Adrenal gland (tissue), 5 donors: ENCODE data around the gene NABP1.

Experiments
- POLR2A ChIP-seq, 2 donors: fragments of 450-650 bp; IDR thresholded peaks; one replicate each; pipeline ENCODE4 v1.6.1; 2017; ENCODE audit warnings: antibody characterized with exemption in 2 of 2, mild to moderate bottlenecking in 2 of 2, moderate library complexity in 1 of 2
- TF ChIP-seq, protein P1 (sequence below), 6 experiments: fragments of 450-650 bp in 4 of 6; fragments of 200-600 bp in 2 of 6; sonication (generic) in 1 of 6; IDR thresholded peaks; 1 replicate in 5 of 6; 2 replicates in 1 of 6; pipeline versions ENCODE4 v1.5.1 to v1.8.0; 2016 to 2021; ENCODE audit warnings: antibody characterized with exemption in 6 of 6, mild to moderate bottlenecking in 2 of 6, moderate library complexity in 1 of 6
- donor health status: DM: no; HTN: no; CAD: no.

- no peak for TF ChIP-seq POLR2A (IDR thresholded peaks at IDR 0.05)
- TF ChIP-seq, protein P1, sequence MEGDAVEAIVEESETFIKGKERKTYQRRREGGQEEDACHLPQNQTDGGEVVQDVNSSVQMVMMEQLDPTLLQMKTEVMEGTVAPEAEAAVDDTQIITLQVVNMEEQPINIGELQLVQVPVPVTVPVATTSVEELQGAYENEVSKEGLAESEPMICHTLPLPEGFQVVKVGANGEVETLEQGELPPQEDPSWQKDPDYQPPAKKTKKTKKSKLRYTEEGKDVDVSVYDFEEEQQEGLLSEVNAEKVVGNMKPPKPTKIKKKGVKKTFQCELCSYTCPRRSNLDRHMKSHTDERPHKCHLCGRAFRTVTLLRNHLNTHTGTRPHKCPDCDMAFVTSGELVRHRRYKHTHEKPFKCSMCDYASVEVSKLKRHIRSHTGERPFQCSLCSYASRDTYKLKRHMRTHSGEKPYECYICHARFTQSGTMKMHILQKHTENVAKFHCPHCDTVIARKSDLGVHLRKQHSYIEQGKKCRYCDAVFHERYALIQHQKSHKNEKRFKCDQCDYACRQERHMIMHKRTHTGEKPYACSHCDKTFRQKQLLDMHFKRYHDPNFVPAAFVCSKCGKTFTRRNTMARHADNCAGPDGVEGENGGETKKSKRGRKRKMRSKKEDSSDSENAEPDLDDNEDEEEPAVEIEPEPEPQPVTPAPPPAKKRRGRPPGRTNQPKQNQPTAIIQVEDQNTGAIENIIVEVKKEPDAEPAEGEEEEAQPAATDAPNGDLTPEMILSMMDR (IDR thresholded peaks at IDR 0.05) = no peak
Measured at GRCh38 chr2:191693166-191693565, 15.2 kb downstream of the NABP1 start.
